Pancreas (tissue), 10 donors: ENCODE measurements around the gene IFT20. TPM values are rescaled to one million over a fixed set of nuclear protein-coding genes. Genes with fewer than 3 reads are reported as not detected.

Experiments
- ATAC-seq, 4 donors: fragments of 200-7000 bp; cut with Tn5 transposase; one replicate each; pipeline versions ENCODE4 v1.8.0 to v1.9.1; 2020; ENCODE audit warnings: mild to moderate bottlenecking in 4 of 4, moderate library complexity in 4 of 4
- DNase-seq, 6 donors: peaks; one replicate each; pipeline ENCODE4 v3.0.0-alpha.2; 2020
- FAIRE-seq: peaks from 2 replicates; lab custom pipeline; 2012; peaks lifted over from hg19 to GRCh38; lab: Jason Lieb, UNC
- H3K27ac ChIP-seq, 4 donors: fragments of 200-600 bp; sonication (generic); 1 replicate in 3 of 4; 2 replicates in 1 of 4; pipeline versions ENCODE4 v1.5.0 to v1.8.0; 2020
- H3K27me3 ChIP-seq, 4 donors: fragments of 200-600 bp; one replicate each; pipeline ENCODE4 v1.8.0; 2021
- H3K36me3 ChIP-seq, 3 donors: fragments of 200-600 bp; sonication (generic) in 1 of 3; one replicate each; pipeline versions ENCODE4 v1.5.0 to v1.8.0; 2020 to 2021
- H3K4me1 ChIP-seq, 3 donors: fragments of 200-600 bp; one replicate each; pipeline ENCODE4 v1.8.0; 2021
- H3K4me3 ChIP-seq, 4 donors: fragments of 200-600 bp; sonication (generic) in 2 of 4; one replicate each; pipeline versions ENCODE4 v1.5.0 to v1.8.0; 2020 to 2021
- H3K9me3 ChIP-seq, 4 donors: fragments of 200-600 bp; one replicate each; pipeline ENCODE4 v1.8.0; 2021
- CTCF ChIP-seq, 4 donors: fragments of 200-600 bp; sonication (generic) in 3 of 4; IDR thresholded peaks; one replicate each; pipeline versions ENCODE4 v1.5.0 to v1.8.0; 2021; ENCODE audit warnings: antibody characterized with exemption in 4 of 4
- WGBS, 2 donors: extraction: QIAGEN DNeasy Blood & Tissue Kit; methylation state at CpG; one replicate each; pipeline ENCODE4 v1.1.7; 2013; 5-methylcytosine and 5-hydroxymethylcytosine counted together
- intact Hi-C, 3 donors: fragments of 100-400 bp; cut with DNase I; formaldehyde crosslinking; loops; one replicate each; pipeline versions ENCODE4 v1.11.1 to v1.14.2; 2022
- polyA plus RNA-seq, 2 donors: library from polyadenylated mRNA; stranded (reverse); fragments of 200-250 nt; gene quantifications; one replicate each; pipeline ENCODE4 v1.2.3, GENCODE V29; 2013
- total RNA-seq, 6 donors: library from RNA; stranded (reverse); fragmentation: NEBNext Ultra II Directional in 4 of 6; extraction: Animal tissue kit (Norgen Biotek cat#: 25700) in 4 of 6; gene quantifications; one replicate each; pipeline versions ENCODE4 v1.2.1 to v1.2.4, GENCODE V29; 2021 to 2023
- donor health status: healthy with polysubstance abuse.
- donor health status: DM: no; HTN: no; CAD: no; lungs with moderate emphysema.
- donor health status: DM: no; HTN: no; CAD: no.
- donor health status: control.
- donor health status: control.
- donor health status: Bipolar disorder and iron deficiency.
- donor health status: DM: yes; HTN: yes; CAD: no.
- donor health status: DM: no; HTN: no; CAD: no.
- donor health status: DM: no; HTN: no; CAD: no.
- donor health status: DM: yes; HTN: yes; CAD: no.

IFT20 gene
- total and polyA plus RNA-seq, 8 donors, result 42.3 to 79.0 (median 50.3) TPM

DNA sequence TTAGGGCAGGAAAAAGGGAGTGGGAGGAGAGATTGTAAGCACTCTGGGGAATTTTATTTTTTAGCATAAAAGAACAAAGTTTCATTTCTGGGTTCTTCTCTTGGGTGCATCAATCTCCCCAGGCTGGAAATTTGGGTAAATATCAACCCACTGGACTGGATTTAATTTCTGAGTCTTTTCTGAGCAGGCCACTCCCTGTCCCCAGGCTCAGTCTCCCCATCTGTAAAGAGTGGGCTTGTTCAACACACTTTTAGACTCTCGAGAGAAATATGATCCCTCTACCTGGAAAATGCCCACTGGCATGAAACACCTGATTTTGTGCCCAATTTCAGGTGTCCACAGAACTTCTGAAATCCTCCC is 35.5 kb upstream of the IFT20 start:
- intact Hi-C loops, result no loop called here
- H3K4me3 ChIP-seq, result peak overlapping the region in 1 of 4 donors; percentile 54
- H3K27ac ChIP-seq, result peak overlapping the region; percentile 22 to 75 (median 50)
- no peaks in the 10 kb centered on the region for H3K36me3 ChIP-seq
- TF ChIP-seq CTCF (IDR thresholded peaks at IDR 0.05), result no peak
- DNase-seq (no peak), FAIRE-seq (no peak), ATAC-seq (peak in 1 of 4 donors; percentile 2)
- 20 to 21% methylated on average over 1 of the region's 1 CpG for WGBS, 2 donors
- peaks cover 9 to 28% (median 13%) of the 10 kb centered on the region in 3 donors for H3K4me1 ChIP-seq
- no peaks in the 10 kb centered on the region for H3K27me3 ChIP-seq
- H3K9me3 ChIP-seq, result no peaks in the 10 kb centered on the region

GRCh38 chr17:28370035-28370743 is 34.9 kb upstream of the IFT20 start, which contains the start of gene VTN:
TSS of gene VTN (minus strand) at chr17:28370307. CDS start at chr17:28370203, 104 bp downstream.
- 10 to 17% methylated on average over 8 of the region's 8 CpGs for WGBS, 2 donors
- ATAC-seq (peak; percentile 74 to 81 (median 75)), FAIRE-seq (no peak), DNase-seq (peak; percentile 67 to 83 (median 73))
- Histone ChIP-seq H3K27ac (peak within 1 kb of the TSS; percentile 22 to 75 (median 50)), H3K27me3 (no peaks in the 10 kb centered on the region), H3K9me3 (no peaks in the 10 kb centered on the region), H3K4me1 (peaks cover 9 to 28% (median 13%) of the 10 kb centered on the region in 3 donors), H3K4me3 (peak within 1 kb of the TSS in 2 of 4 donors; percentile 38 to 54), H3K36me3 (no peaks in the 10 kb centered on the region)
- no peak for TF ChIP-seq CTCF (IDR thresholded peaks at IDR 0.05)
- intact Hi-C loops, result no loop called here

DNA sequence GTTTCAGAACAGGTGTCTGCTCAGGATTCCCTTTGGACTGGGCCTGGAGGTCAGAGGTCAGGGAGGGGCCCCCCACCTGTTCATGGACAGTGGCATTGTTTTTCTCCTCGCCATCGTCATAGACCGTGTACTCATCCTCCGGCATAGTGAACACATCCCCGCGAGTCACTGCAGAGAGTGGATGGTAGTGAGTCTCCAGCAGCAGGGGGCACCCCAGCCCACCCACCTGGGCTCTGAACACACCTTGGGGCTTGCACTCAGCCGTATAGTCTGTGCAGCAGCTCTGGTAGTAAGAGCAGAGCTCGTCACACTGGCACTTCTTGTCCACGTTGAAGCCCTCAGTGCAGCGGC is 34.4 kb upstream of the IFT20 start:
- no peak for TF ChIP-seq CTCF (IDR thresholded peaks at IDR 0.05)
- Histone ChIP-seq H3K36me3 (no peaks in the 10 kb centered on the region), H3K4me3 (no peak overlapping the region), H3K4me1 (peaks cover 9 to 28% (median 13%) of the 10 kb centered on the region in 3 donors), H3K9me3 (no peaks in the 10 kb centered on the region), H3K27me3 (no peaks in the 10 kb centered on the region), H3K27ac (peak overlapping the region; percentile 22 to 75 (median 50))
- intact Hi-C loops, result no loop called here
- no peak for DNase-seq
- peak in 2 of 4 donors; percentile 1 to 8 for ATAC-seq
- FAIRE-seq, result no peak
- WGBS, 2 donors, result 65 to 67% methylated on average over 10 of the region's 10 CpGs

- intact Hi-C loops, result no loop called here
- Histone ChIP-seq H3K27ac (no peak overlapping the region), H3K36me3 (no peaks in the 10 kb centered on the region), H3K4me1 (peaks cover 9 to 28% (median 13%) of the 10 kb centered on the region in 3 donors), H3K4me3 (no peak overlapping the region), H3K27me3 (no peaks in the 10 kb centered on the region), H3K9me3 (no peaks in the 10 kb centered on the region)
- no peak for TF ChIP-seq CTCF (IDR thresholded peaks at IDR 0.05)
- no peak for DNase-seq
- WGBS, 2 donors, result 90 to 91% methylated on average over 23 of the region's 23 CpGs
- no peak for FAIRE-seq
- ATAC-seq, result no peak
Observed at GRCh38 chr17:28368915-28369683, 33.8 kb upstream of the IFT20 start.
